A549 (cell line): ENCODE results near the gene MRPL57. TPM values are rescaled to one million over a fixed set of nuclear protein-coding genes. Genes with fewer than 3 reads are reported as not detected.
"Not testable (repeated sequence)": the region's sequence is repeated elsewhere in the genome, so short reads cannot be mapped to it uniquely, and the experiment has no call there.

ENCODE experiments used
- ATAC-seq, 2 experiments: fragments of 200-7000 bp in 1 of 2; fragments of >200 bp in 1 of 2; cut with Nextera tagmentation in 1 of 2; cut with Tn5 transposase in 1 of 2; 3 replicates each; pipeline versions ENCODE4 v1.8.0 to v1.9.1; 2018 to 2020; ENCODE audit warnings: mild to moderate bottlenecking in 1 of 2, moderate library complexity in 1 of 2
- CTCF ChIA-PET: fragments of 300-600 bp; sonication (Branson Sonifier 250); formaldehyde crosslinking; extraction: SDS; loops from one replicate; lab custom pipeline; 2021; ENCODE audit warnings: antibody characterized with exemption, inconsistent platforms; lab: Yijun Ruan, JAX
- POLR2A ChIA-PET: fragments of 350-600 bp; formaldehyde crosslinking; extraction: SDS; loops from one replicate; lab custom pipeline; 2021; ENCODE audit warnings: antibody characterized with exemption, inconsistent platforms; lab: Yijun Ruan, JAX
- DNase-seq, 2 experiments: peaks; one replicate each; pipeline versions ENCODE4 v3.0.0 to v3.0.0-alpha.2; 2011 to 2016; ENCODE audit warnings: low read depth in 1 of 2, low spot score in 1 of 2
- FAIRE-seq: peaks from 2 replicates; lab custom pipeline; 2011; peaks lifted over from hg19 to GRCh38; lab: Jason Lieb, UNC
- H3K27ac ChIP-seq, 2 experiments: fragments of >200 bp; sonication (Bioruptor Twin); formaldehyde crosslinking; 3 replicates each; pipeline ENCODE4 v1.5.1; 2016 to 2017
- H3K4me1 ChIP-seq: fragments of >200 bp; sonication (Bioruptor Twin); formaldehyde crosslinking; 3 replicates; pipeline ENCODE4 v1.6.1; 2016
- H3K4me2 ChIP-seq: fragments of >200 bp; sonication (Bioruptor Twin); formaldehyde crosslinking; 3 replicates; pipeline ENCODE4 v1.6.1; 2016
- H3K4me3 ChIP-seq: fragments of >200 bp; sonication (Bioruptor Twin); formaldehyde crosslinking; 3 replicates; pipeline ENCODE4 v1.5.1; 2016
- H3K9me3 ChIP-seq: fragments of >200 bp; sonication (Bioruptor Twin); formaldehyde crosslinking; 3 replicates; pipeline ENCODE4 v1.6.1; 2016
- CBX2 ChIP-seq: fragments of 200-600 bp; sonication (generic); IDR thresholded peaks from 2 replicates; pipeline ENCODE4 v1.6.1; 2016; ENCODE audit warnings: low read depth, mild to moderate bottlenecking, borderline replicate concordance
- CHD4 ChIP-seq: fragments of 200-600 bp; sonication (generic); IDR thresholded peaks from 2 replicates; pipeline ENCODE4 v1.6.1; 2016; ENCODE audit warnings: antibody characterized with exemption, mild to moderate bottlenecking, borderline replicate concordance
- CTCF ChIP-seq: fragments of >200 bp; sonication (Bioruptor Twin); formaldehyde crosslinking; IDR thresholded peaks from 3 replicates; pipeline ENCODE4 v1.5.1; 2016
- EHF ChIP-seq: fragments of 250-450 bp; sonication (Bioruptor Pico); IDR thresholded peaks from 2 replicates; pipeline ENCODE4 v1.5.0; 2020; ENCODE audit warnings: mild to moderate bottlenecking
- EP300 ChIP-seq, 2 experiments: fragments of >200 bp; sonication (Bioruptor Twin); formaldehyde crosslinking; IDR thresholded peaks; 2 replicates in 1 of 2; 3 replicates in 1 of 2; pipeline ENCODE4 v1.6.1; 2016 to 2017
- ESRRA ChIP-seq: fragments of 150-350 bp; IDR thresholded peaks from 2 replicates; pipeline ENCODE4 v1.6.1; 2014; ENCODE audit warnings: mild to moderate bottlenecking, low read length, borderline replicate concordance
- FOXS1 ChIP-seq: fragments of 250-450 bp; sonication (Bioruptor Pico); IDR thresholded peaks from 2 replicates; pipeline ENCODE4 v1.5.0; 2020; ENCODE audit warnings: mild to moderate bottlenecking, moderate library complexity
- GATA3 ChIP-seq: IDR thresholded peaks from 2 replicates; pipeline ENCODE4 v1.6.1; 2012; ENCODE audit warnings: borderline replicate concordance
- HES2 ChIP-seq: fragments of >200 bp; sonication (Bioruptor Twin); formaldehyde crosslinking; IDR thresholded peaks from 2 replicates; pipeline ENCODE4 v1.6.1; 2016
- HOXB13 ChIP-seq: fragments of 250-450 bp; sonication (Bioruptor Pico); IDR thresholded peaks from 2 replicates; pipeline ENCODE4 v1.5.0; 2020; ENCODE audit warnings: low read depth, mild to moderate bottlenecking, moderate library complexity
- KDM1A ChIP-seq: fragments of 200-600 bp; sonication (generic); IDR thresholded peaks from 2 replicates; pipeline ENCODE4 v1.6.1; 2016; ENCODE audit warnings: low read depth, mild to moderate bottlenecking
- KDM5A ChIP-seq: fragments of 200-600 bp; sonication (generic); IDR thresholded peaks from 2 replicates; pipeline ENCODE4 v1.6.1; 2016; ENCODE audit warnings: antibody characterized with exemption, mild to moderate bottlenecking
- MAFK ChIP-seq: fragments of 450-650 bp; IDR thresholded peaks from 2 replicates; pipeline ENCODE4 v1.6.1; 2014; ENCODE audit not compliant: partially characterized antibody
- NFE2L2 ChIP-seq: fragments of 150-350 bp; conservative IDR thresholded peaks from 2 replicates; pipeline ENCODE4 v1.6.1; 2014; ENCODE audit warnings: low read length
- PHF8 ChIP-seq: fragments of 200-600 bp; sonication (generic); IDR thresholded peaks from 2 replicates; pipeline ENCODE4 v1.6.1; 2016; ENCODE audit warnings: low read depth, mild to moderate bottlenecking, antibody characterized with exemption, moderate library complexity, borderline replicate concordance
- RARB ChIP-seq: fragments of 250-450 bp; sonication (Bioruptor Pico); IDR thresholded peaks from 2 replicates; pipeline ENCODE4 v1.8.0; 2021; ENCODE audit warnings: mild to moderate bottlenecking, moderate library complexity
- RCOR1 ChIP-seq: fragments of 150-350 bp; IDR thresholded peaks from 2 replicates; pipeline ENCODE4 v1.6.1; 2014; ENCODE audit warnings: antibody characterized with exemption, low read length, low read depth
- RNF2 ChIP-seq: fragments of 200-600 bp; sonication (generic); IDR thresholded peaks from 2 replicates; pipeline ENCODE4 v1.6.1; 2016; ENCODE audit warnings: low read depth, mild to moderate bottlenecking, antibody characterized with exemption, moderate library complexity, borderline replicate concordance
- SREBF2 ChIP-seq: fragments of 450-650 bp; IDR thresholded peaks from 2 replicates; pipeline ENCODE4 v1.6.1; 2014; ENCODE audit warnings: mild to moderate bottlenecking, moderate library complexity
- WGBS: methylation state at CpG from one replicate; pipeline ENCODE4 v1.1.6; 2017; ENCODE audit errors: missing lambda C conversion rate; 5-methylcytosine and 5-hydroxymethylcytosine counted together
- polyA plus RNA-seq, 4 experiments: library from polyadenylated mRNA; depleted of rRNA in 3 of 4; stranded (reverse); fragments of >200 nt; fragmentation: RNase III in 1 of 4; extraction: RNeasy Plus Mini Kit Qiagen cat#74134 plus additional on column Dnase treatment in 1 of 4; gene quantifications; 2 replicates in 3 of 4; 3 replicates in 1 of 4; pipeline ENCODE4 v1.2.3, GENCODE V29; 2011 to 2017

Gene MRPL57
- polyA plus RNA-seq, 2 of the 4 experiments (the other 2 are of a cell fraction) = 21.3 to 23.0 TPM

GRCh38 chr13:21218351-21219035 is 42.0 kb downstream of the MRPL57 start:
- no peak for FAIRE-seq

GRCh38 chr13:21219036-21219381 is 42.6 kb downstream of the MRPL57 start:
- DNase-seq (no peak), ATAC-seq (no peak), FAIRE-seq (no peak)
- Histone ChIP-seq H3K4me1 (no peaks in the 10 kb centered on the region), H3K4me3 (no peak overlapping the region), H3K4me2 (no peak overlapping the region), H3K27ac (no peak overlapping the region), H3K9me3 (peaks cover 5% of the 10 kb centered on the region; the same call in 1 of the 3 replicates)
- CTCF ChIA-PET = interaction anchor here (0.5 kb wide), 1 partner anchor 722 kb away, joined by 3 read pairs; no protein-coding TSS in a partner anchor
- 56% methylated on average over 3 of the region's 3 CpGs for WGBS
- POLR2A ChIA-PET = no interaction called here
- TF ChIP-seq EP300 (IDR thresholded peaks at IDR 0.05) (no peak), CHD4 (no peak), FOXS1 (CRISPR knock-in tag) (no peak), HOXB13 (CRISPR knock-in tag) (no peak), RCOR1 (no peak)

More at GRCh38 chr13:21218351-21219035, 42.0 kb downstream of the MRPL57 start:
- no peak for ATAC-seq
- TF ChIP-seq MAFK (no peak), CBX2 (no peak), EHF (no peak), KDM5A (no peak), CTCF (no peak), RARB (CRISPR knock-in tag) (no peak), GATA3 (no peak), SREBF2 (no peak), PHF8 (no peak), NFE2L2 (no peak)
- TF ChIP-seq, all 56 proteins: peak for 0
- H3K4me3 ChIP-seq = no peak overlapping the region
- WGBS = 47% methylated on average over 7 of the region's 7 CpGs
- no peak for DNase-seq
- H3K4me2 ChIP-seq = no peak overlapping the region
- CTCF ChIA-PET = interaction anchor here (0.6 kb wide), 1 partner anchor 153 kb away, joined by 3 read pairs; no protein-coding TSS in a partner anchor
- no peaks in the 10 kb centered on the region for H3K4me1 ChIP-seq
- no peak overlapping the region for H3K27ac ChIP-seq
- POLR2A ChIA-PET = no interaction called here
- peaks cover 5% of the 10 kb centered on the region; the same call in 1 of the 3 replicates for H3K9me3 ChIP-seq

GRCh38 chr13:21219716-21220115 is 43.3 kb downstream of the MRPL57 start:
- DNase-seq, POLR2A ChIA-PET, H3K4me3 ChIP-seq, H3K9me3 ChIP-seq, H3K27ac ChIP-seq, H3K4me2 ChIP-seq, FAIRE-seq, ATAC-seq, H3K4me1 ChIP-seq: not testable (repeated sequence)
- CTCF ChIA-PET = interaction anchor here (1.3 kb wide), 1 partner anchor 11 kb away, joined by 5 read pairs; no protein-coding TSS in a partner anchor
- WGBS = 44% methylated on average over 3 of the region's 3 CpGs

GRCh38 chr13:21221268-21221667 is 44.8 kb downstream of the MRPL57 start:
- ChIA-PET POLR2A (no interaction called here), CTCF (no interaction called here)
- DNase-seq = no peak
- Histone ChIP-seq H3K4me2 (no peak overlapping the region), H3K27ac (no peak overlapping the region), H3K9me3 (peaks cover 5% of the 10 kb centered on the region; the same call in 1 of the 3 replicates), H3K4me3 (no peak overlapping the region), H3K4me1 (no peaks in the 10 kb centered on the region)
- ATAC-seq = no peak
- no peak for FAIRE-seq
- TF ChIP-seq KDM1A (no peak), HOXB13 (CRISPR knock-in tag) (no peak), HES2 (no peak), ESRRA (no peak), RNF2 (no peak)
